ENCODE measurements around the gene CCDC12. TPM values are rescaled to one million over a fixed set of nuclear protein-coding genes. Genes with fewer than 3 reads are reported as not detected.
A peak's percentile ranks its signal among the peaks of the same experiment; 100 is the strongest.

CCDC12 gene
- total and polyA plus RNA-seq, 9 of the 15 experiments (the other 6 are each of a cell fraction or from before 2014, with no cell fraction given) = 8.9 to 201 (median 86.9) TPM

- H3K36me3 ChIP-seq (ENCODE audit: control insufficient read depth, insufficient read depth, low read length) = no peaks in the 10 kb centered on the region
- ATAC-seq (no peak), DNase-seq (ENCODE audit: extremely low read depth in 1 of 4, low spot score in 3 of 4) (no peak), FAIRE-seq (no peak)
- in situ Hi-C loops (cut with MboI) = no loop called here
- H3K79me2 ChIP-seq (ENCODE audit: control insufficient read depth, insufficient read depth, low read length) = no peaks in the 10 kb centered on the region
- H2AFZ ChIP-seq (ENCODE audit: low read depth, low read length) = no peak overlapping the region
- intact Hi-C loops (cut with micrococcal nuclease) = no loop called here
- H3K27me3 ChIP-seq (ENCODE audit: control insufficient read depth in 2 of 2, insufficient read depth in 2 of 2, low read length in 2 of 2) = peaks cover 5 to 41% of the 10 kb centered on the region in 2 experiments; a peak in 3 of 5 replicates
- H3K27ac ChIP-seq (ENCODE audit: extremely low read depth, low read depth, low read length) = no peak overlapping the region
- no TSS peak for BruUV-seq (replicated peaks)
- no peaks in the 10 kb centered on the region for H3K9me3 ChIP-seq (replicated peaks; ENCODE audit: control insufficient read depth, insufficient read depth, low read depth, low read length)
- H3K9me1 ChIP-seq (ENCODE audit: control insufficient read depth, insufficient read depth, low read length) = no peaks in the 10 kb centered on the region
- CTCF ChIA-PET (ENCODE audit: low intra/inter-chr PET ratio) = no interaction called here
- POLR2A ChIA-PET = interaction anchor here (0.5 to 0.6 kb wide), 2 partner anchors 26 to 28 kb away, joined by 3 read pairs; no protein-coding TSS in a partner anchor
- peak; percentile 55 for TF ChIP-seq ZFP36 (IDR thresholded peaks at IDR 0.05; ENCODE audit: low read depth, low read length, partially characterized antibody)
- no peak for TF ChIP-seq FOXK2 (conservative IDR thresholded peaks at IDR 0.05 in 1 of 2, IDR thresholded peaks at IDR 0.05 in 1 of 2; ENCODE audit: low read depth in 2 of 2)
- H3K4me3 ChIP-seq = no peak overlapping the region
- no peak overlapping the region for H3K4me2 ChIP-seq (ENCODE audit: insufficient read depth, low read length)
- peaks cover 0 to 45% of the 10 kb centered on the region in 2 experiments; a peak in 4 of 5 replicates for H3K4me1 ChIP-seq (replicated peaks in 1 of 2; ENCODE audit: control insufficient read depth in 2 of 2, insufficient read depth in 2 of 2, low read length in 2 of 2)
- peaks cover 8% of the 10 kb centered on the region for H4K20me1 ChIP-seq (replicated peaks; ENCODE audit: control insufficient read depth, insufficient read depth, low read length)
- H3K9ac ChIP-seq (ENCODE audit: insufficient read depth in 1 of 2, low read depth in 2 of 2, low read length in 2 of 2) = peak overlapping the region in 1 of 2 experiments; percentile 8; a peak in 1 of 4 replicates
- 10% methylated on average over 18 of the region's 18 CpGs for WGBS (ENCODE audit: insufficient coverage, low coverage, missing lambda C conversion rate)
Measured at GRCh38 chr3:46904303-46905212, 72.0 kb downstream of the CCDC12 start.
